T-helper 1 cell (primary cell): ENCODE results near the gene DNAJC22.
A peak's percentile ranks its signal among the peaks of the same experiment; 100 is the strongest.
"Not testable (repeated sequence)": the region's sequence is repeated elsewhere in the genome, so short reads cannot be mapped to it uniquely, and the experiment has no call there.

ENCODE experiments used
- DNase-seq, 5 donors: peaks; one replicate each; pipeline ENCODE4 v3.0.0-alpha.2; 2012 to 2020

The DNAJC22 gene

DNA sequence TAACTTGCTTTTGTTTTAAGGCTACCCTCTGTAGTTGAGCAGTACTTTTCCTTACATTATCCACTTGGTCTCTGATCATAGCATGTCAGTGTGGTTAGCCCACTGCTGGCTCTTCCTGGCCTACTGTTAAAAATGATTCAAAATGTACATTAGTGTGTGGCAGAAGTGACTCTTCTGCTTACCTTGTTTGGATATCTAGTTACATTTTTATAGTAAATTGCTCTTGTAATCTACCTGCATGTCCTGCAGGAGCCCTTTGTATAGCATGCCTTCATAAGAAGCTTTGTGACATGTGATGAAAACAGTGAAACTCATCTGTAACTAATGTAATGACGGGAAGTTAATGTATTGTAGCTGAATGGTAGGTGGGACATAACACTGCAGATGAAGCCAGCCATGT is 28.7 kb downstream of the DNAJC22 start:
- no peak for DNase-seq

- DNase-seq: no peak
Observed at GRCh38 chr12:49377386-49377785, 30.7 kb downstream of the DNAJC22 start.

- not testable (repeated sequence) for DNase-seq
Observed at GRCh38 chr12:49380184-49380583, 33.5 kb downstream of the DNAJC22 start.

DNA sequence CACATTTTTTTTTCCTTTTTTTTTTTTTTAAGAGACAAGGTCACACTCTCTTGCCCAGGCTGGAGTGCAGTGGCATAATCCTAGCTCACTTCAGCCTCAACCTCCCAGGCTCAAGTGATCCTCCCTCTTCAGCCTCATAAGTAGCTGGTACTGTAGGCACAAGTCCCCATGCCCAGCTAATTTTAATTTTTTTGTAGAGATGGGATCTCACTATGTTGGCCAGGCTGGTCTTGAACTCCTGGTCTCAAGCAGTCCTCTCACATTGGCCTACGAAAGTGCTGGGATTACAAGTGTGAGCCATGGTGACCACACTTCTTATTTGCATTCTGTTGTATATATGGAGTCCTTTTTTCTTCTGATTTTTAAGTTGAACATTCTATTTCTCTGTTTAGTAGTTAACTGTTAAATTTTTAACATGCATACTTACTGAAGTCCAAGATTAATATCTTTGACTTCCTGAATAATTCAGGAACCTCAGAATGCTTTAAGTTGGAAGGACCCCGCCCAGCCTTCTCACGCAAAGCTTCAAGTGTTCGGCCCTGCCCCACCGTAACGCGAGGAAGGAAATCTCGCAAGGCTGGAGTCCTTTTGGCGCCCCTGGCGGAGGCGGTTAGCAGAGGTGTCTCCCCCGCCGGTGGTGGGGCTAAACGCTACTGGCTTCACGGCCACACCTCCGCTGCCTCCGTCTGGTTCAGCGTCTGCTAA is 42.1 kb downstream of the DNAJC22 start:
- peak; percentile 28 to 59 (median 42) for DNase-seq

DNA sequence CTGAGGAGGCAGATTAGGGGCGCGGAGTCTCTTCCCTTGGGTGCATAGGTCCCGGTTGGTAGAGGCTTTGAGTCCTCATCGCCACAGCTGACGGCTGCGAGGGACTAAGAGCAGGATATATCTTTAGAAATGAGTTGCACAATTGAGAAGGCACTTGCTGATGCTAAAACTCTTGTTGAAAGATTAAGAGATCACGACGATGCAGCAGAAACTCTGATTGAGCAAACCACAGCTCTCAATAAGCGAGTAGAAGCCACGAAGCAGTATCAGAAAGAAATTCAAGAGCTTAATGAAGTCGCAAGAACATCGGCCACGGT is 42.7 kb downstream of the DNAJC22 start:
- DNase-seq: no peak

GRCh38 chr12:49397000-49397399 is 50.3 kb downstream of the DNAJC22 start:
- no peak for DNase-seq

DNA sequence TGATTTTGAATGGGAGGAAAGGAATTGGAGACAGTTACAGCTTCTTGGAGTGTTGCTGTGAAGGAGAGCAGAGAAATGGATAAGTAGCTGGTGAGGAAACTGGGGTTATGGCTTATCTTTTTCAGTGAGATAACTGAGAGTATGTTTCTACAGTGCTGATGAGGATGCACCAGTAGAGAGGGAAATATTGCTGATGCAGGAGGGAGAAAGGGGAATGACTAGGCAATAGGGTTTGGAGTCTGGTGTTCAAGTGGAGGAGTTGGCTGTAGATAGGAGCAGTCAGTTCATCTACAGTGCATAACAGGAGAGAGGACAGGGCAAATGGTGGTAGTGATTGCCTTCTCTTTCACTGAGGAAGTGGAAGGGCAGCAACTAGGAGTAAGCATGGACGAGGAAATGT is 53.6 kb downstream of the DNAJC22 start:
- no peak for DNase-seq
